HEK293T (cell line): ENCODE measurements around the gene TAP1.
"Not testable (repeated sequence)": the region's sequence is repeated elsewhere in the genome, so short reads cannot be mapped to it uniquely, and the experiment has no call there.

Source experiments
- CTCF ChIA-PET: fragments of 350-600 bp; formaldehyde crosslinking; extraction: SDS; loops from one replicate; lab custom pipeline; 2021; ENCODE audit warnings: antibody characterized with exemption, inconsistent platforms; lab: Yijun Ruan, JAX
- POLR2A ChIA-PET: fragments of 350-600 bp; formaldehyde crosslinking; extraction: SDS; loops from one replicate; lab custom pipeline; 2020; ENCODE audit warnings: antibody characterized with exemption, inconsistent platforms; lab: Yijun Ruan, JAX
- DNase-seq: peaks from one replicate; pipeline ENCODE4 v3.0.0; 2012; ENCODE audit warnings: mixed read lengths; ENCODE audit errors: extremely low spot score
- ARNT ChIP-seq: fragments of 450-650 bp; IDR thresholded peaks from 2 replicates; pipeline ENCODE4 v1.6.1; 2017; ENCODE audit warnings: mild to moderate bottlenecking
- BHLHE40 ChIP-seq: fragments of 450-650 bp; IDR thresholded peaks from 2 replicates; pipeline ENCODE4 v1.6.1; 2016; ENCODE audit warnings: mild to moderate bottlenecking, moderate library complexity, borderline replicate concordance
- CTBP1 ChIP-seq: fragments of 450-650 bp; IDR thresholded peaks from 2 replicates; pipeline ENCODE4 v1.6.1; 2016; ENCODE audit warnings: borderline replicate concordance
- ELF4 ChIP-seq: fragments of 450-650 bp; IDR thresholded peaks from 2 replicates; pipeline ENCODE4 v1.6.1; 2017; ENCODE audit warnings: antibody characterized with exemption
- FOXA1 ChIP-seq: fragments of 450-650 bp; IDR thresholded peaks from 2 replicates; pipeline ENCODE4 v1.6.1; 2016; ENCODE audit warnings: mild to moderate bottlenecking
- FOXK2 ChIP-seq: fragments of 450-650 bp; IDR thresholded peaks from 2 replicates; pipeline ENCODE4 v1.6.1; 2016; ENCODE audit warnings: mild to moderate bottlenecking
- FOXM1 ChIP-seq: fragments of 450-650 bp; IDR thresholded peaks from 2 replicates; pipeline ENCODE4 v1.6.1; 2017; ENCODE audit warnings: mild to moderate bottlenecking, borderline replicate concordance
- HDGF ChIP-seq: fragments of 450-650 bp; IDR thresholded peaks from 2 replicates; pipeline ENCODE4 v1.6.1; 2017; ENCODE audit warnings: antibody characterized with exemption, borderline replicate concordance
- L3MBTL2 ChIP-seq: fragments of 450-650 bp; conservative IDR thresholded peaks from 2 replicates; pipeline ENCODE4 v1.6.1; 2016; ENCODE audit warnings: mild to moderate bottlenecking
- LEF1 ChIP-seq: fragments of 450-650 bp; IDR thresholded peaks from 2 replicates; pipeline ENCODE4 v1.6.1; 2017; ENCODE audit warnings: mild to moderate bottlenecking, borderline replicate concordance
- NFRKB ChIP-seq: fragments of 450-650 bp; IDR thresholded peaks from 2 replicates; pipeline ENCODE4 v1.6.1; 2016; ENCODE audit warnings: mild to moderate bottlenecking, moderate library complexity
- SP1 ChIP-seq: fragments of 450-650 bp; IDR thresholded peaks from 2 replicates; pipeline ENCODE4 v1.6.1; 2017
- SUZ12 ChIP-seq: fragments of 450-650 bp; IDR thresholded peaks from 2 replicates; pipeline ENCODE4 v1.6.1; 2016; ENCODE audit warnings: mild to moderate bottlenecking
- TARDBP ChIP-seq: fragments of 450-650 bp; IDR thresholded peaks from 2 replicates; pipeline ENCODE4 v1.6.1; 2016
- ZNF384 ChIP-seq: fragments of 450-650 bp; IDR thresholded peaks from 2 replicates; pipeline ENCODE4 v1.6.1; 2016
- TF ChIP-seq, protein P1 (sequence below): fragments of 450-650 bp; IDR thresholded peaks from 2 replicates; pipeline ENCODE4 v1.6.1; 2016

TAP1 gene

DNA sequence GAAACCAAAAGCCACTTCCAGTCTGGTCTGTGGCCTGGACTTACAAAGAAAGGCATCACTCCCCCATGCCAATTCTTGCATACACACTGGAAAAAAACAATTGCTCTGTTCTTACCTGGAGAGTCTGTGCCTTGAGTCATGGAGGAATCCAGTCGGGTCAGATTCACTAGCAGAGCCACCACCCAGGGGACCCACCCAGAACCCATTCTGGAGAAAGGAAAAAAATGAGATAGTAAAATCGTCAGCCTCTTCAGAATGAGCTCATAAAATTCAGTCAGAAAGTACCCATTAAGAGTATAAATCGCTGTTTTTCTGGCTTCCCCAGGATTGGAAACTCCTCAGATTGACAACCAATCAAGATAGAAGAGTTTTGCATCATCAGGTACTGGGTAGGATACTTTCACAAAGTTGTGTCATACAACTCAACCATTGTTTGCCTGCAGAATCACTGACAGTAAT is 36.7 kb downstream of the TAP1 start, which contains the start of gene HLA-DOB:
Gene HLA-DOB, minus strand, starts transcription at position 257 of the 459 bp plus-strand sequence. Its CDS starts 51 bp downstream, at position 206.
- CTCF ChIA-PET: no interaction called here
- TF ChIP-seq NFRKB (no peak), L3MBTL2 (no peak), FOXA1 (no peak), SUZ12 (no peak), FOXM1 (no peak)
- POLR2A ChIA-PET: no interaction called here
- peak; percentile 25 for DNase-seq

DNA sequence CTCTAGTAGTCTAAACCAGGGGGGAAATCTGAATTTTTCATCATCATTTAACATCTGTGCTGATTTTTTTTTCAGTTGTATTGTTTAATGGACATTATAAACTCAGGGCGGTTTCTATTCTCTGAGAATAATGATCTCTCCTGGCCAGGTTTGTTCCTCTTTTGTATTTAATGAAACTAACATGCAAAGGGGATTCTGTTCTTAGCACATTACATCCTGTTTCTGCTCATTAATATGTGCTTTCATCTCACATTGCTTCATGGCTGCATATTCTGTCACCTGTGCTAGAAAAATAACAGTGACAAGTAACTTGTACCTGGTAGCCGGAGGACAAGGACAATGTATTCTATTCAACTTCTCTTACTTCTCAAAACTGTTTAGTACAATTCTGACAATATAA is 37.5 kb downstream of the TAP1 start:
- ChIA-PET POLR2A (no interaction called here), CTCF (no interaction called here)

DNA sequence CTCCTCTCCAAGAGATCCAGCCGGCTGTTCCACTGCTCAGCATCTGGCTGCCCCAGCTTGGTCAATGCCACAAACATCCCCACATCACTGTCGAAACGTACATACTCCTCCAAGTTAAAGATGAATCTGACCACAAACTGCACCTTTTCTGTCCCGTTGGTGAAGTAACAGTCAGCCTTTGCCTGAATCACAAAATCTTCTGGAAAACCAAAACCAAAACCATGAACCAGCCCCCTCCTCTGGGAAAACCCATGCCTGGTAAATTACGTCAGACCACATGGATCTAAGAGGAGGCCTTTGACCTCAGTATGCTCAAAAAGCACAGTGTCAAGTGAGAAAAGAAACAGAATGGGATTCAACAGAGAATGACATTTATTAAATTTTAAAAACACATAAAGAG is 38.4 kb downstream of the TAP1 start:
- ChIA-PET POLR2A (no interaction called here), CTCF (no interaction called here)
- no peak for DNase-seq
- TF ChIP-seq ARNT: no peak
- no peak for TF ChIP-seq LEF1
- no peak for TF ChIP-seq CTBP1
- TF ChIP-seq TARDBP: no peak
- TF ChIP-seq ZNF384: no peak
- TF ChIP-seq HDGF: no peak
- no peak for TF ChIP-seq FOXA1
- TF ChIP-seq FOXM1: no peak
- no peak for TF ChIP-seq SUZ12
- TF ChIP-seq BHLHE40: no peak
- no peak for TF ChIP-seq ELF4
- no peak for TF ChIP-seq L3MBTL2
- TF ChIP-seq, protein P1, sequence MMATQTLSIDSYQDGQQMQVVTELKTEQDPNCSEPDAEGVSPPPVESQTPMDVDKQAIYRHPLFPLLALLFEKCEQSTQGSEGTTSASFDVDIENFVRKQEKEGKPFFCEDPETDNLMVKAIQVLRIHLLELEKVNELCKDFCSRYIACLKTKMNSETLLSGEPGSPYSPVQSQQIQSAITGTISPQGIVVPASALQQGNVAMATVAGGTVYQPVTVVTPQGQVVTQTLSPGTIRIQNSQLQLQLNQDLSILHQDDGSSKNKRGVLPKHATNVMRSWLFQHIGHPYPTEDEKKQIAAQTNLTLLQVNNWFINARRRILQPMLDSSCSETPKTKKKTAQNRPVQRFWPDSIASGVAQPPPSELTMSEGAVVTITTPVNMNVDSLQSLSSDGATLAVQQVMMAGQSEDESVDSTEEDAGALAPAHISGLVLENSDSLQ: no peak
- TF ChIP-seq NFRKB: no peak
- TF ChIP-seq FOXK2: no peak
- TF ChIP-seq SP1: no peak

More for the DNA sequence above, 37.5 kb downstream of the TAP1 start:
- TF ChIP-seq ELF4 (no peak), ZNF384 (no peak), SP1 (no peak), FOXM1 (no peak), L3MBTL2 (no peak), ARNT (no peak), BHLHE40 (no peak), CTBP1 (no peak), FOXA1 (no peak), FOXK2 (no peak), NFRKB (no peak), LEF1 (no peak), HDGF (no peak), SUZ12 (no peak), TARDBP (no peak)
- TF ChIP-seq, protein P1: no peak
- no peak for DNase-seq

DNA sequence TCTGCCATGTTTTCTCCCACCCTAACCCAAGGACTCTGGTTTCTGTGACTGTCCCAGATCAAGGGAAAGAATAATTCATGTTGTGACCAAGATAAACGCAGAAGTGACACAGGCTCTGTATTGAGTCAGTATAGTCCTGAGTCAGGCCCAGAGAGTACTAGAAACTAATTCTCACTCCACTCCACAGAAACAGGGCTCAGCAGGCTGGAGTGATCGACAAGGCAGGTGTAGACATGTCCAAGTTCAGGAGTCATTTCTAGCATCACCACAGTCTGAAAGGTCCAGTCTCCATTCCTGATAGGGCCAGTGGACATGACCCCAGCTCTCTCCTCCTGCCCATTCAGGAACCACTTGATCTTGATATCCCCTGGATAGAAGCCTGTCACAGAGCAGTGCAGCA is 39.4 kb downstream of the TAP1 start:
- CTCF ChIA-PET: interaction anchor here (1.7 kb wide), 1 partner anchor 170 kb away, joined by 4 read pairs; no protein-coding TSS in a partner anchor
- no peak for TF ChIP-seq L3MBTL2
- TF ChIP-seq LEF1: no peak
- TF ChIP-seq ARNT: no peak
- POLR2A ChIA-PET: interaction anchor here (1.2 kb wide), 1 partner anchor 24 kb away, joined by 4 read pairs; the partner anchor contains the start of gene TAP2
- DNase-seq: no peak

DNA sequence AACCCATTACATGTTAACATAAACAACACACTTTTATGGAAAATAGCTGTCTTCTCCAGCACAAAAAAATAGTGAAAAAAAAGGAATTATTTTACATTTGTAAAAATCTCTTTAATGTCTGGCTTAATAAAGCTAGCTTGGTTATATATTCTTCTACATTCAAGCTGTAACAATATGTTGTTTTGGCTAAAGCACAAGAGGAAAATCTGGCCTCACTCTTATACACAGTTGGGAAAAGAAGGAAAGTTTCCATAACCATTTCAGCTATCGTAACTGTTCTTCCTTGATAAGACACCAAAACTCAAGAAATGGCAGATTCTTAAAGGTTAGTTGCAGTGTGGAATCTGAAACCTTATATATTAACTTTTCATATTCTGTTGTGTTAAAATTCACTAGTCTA is 44.3 kb downstream of the TAP1 start:
- POLR2A ChIA-PET: no interaction called here
- TF ChIP-seq ARNT: no peak
- TF ChIP-seq FOXK2: no peak
- TF ChIP-seq BHLHE40: no peak
- no peak for TF ChIP-seq HDGF
- no peak for TF ChIP-seq L3MBTL2
- TF ChIP-seq FOXM1: no peak
- no peak for TF ChIP-seq FOXA1
- no peak for TF ChIP-seq ZNF384
- TF ChIP-seq SP1: no peak
- TF ChIP-seq SUZ12: no peak
- TF ChIP-seq NFRKB: no peak
- no peak for TF ChIP-seq TARDBP
- TF ChIP-seq ELF4: no peak
- TF ChIP-seq, protein P1: no peak
- no peak for TF ChIP-seq LEF1
- TF ChIP-seq CTBP1: no peak
- DNase-seq: no peak
- CTCF ChIA-PET: interaction anchor here (0.9 to 1.1 kb wide), 2 partner anchors 23 to 30 kb away, joined by 3 to 4 read pairs; partner anchors contain the start of gene TAP2

DNA sequence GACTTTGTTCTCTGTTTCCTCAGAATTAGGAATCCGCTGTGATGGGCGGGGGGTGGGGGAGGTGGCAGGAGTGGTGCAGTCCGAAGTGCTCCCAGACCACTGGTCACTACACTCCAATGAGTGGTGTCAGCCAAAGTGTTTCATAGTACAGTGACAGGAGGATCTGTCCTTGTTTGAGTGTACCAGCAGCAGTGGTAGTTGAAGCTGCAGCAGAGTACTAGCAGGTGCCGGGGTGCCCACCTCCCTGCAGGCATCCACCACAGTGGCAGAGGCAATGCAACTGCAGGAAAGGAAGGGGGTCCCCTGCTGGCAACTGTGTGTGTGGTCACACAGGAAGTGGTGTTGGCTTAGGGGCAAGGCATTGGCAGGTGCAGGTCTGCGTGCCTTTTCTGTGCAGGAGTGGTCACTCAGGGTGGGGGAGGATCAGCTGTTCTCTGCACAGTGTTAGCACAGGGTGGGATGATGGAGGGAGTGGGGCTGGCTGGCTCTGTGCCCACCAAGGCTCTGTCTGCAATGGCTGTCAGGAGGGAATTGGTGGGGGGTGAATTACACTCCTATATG is 46.4 kb downstream of the TAP1 start:
- TF ChIP-seq SP1: no peak
- no peak for TF ChIP-seq CTBP1
- no peak for TF ChIP-seq FOXM1
- no peak for TF ChIP-seq FOXK2
- no peak for TF ChIP-seq HDGF
- ChIA-PET CTCF (no interaction called here), POLR2A (no interaction called here)
- no peak for DNase-seq

DNA sequence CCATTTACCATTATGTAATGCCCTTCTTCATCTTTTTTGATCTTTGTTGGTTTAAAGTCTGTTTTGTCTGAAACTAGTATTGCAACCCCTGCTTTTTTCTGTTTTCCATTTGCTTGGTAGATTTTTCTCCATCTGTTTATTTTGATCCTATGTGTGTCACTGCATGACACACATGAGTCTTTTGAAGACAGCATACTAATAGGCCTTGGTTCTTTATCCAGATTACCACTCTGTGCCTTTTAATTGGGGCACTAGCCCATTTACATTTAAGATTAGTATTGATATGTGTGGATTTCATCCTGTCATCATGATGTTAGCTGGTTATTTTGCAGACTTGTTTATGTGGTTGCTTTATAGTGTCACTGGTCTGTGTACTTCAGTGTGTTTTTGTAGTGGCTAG is 48.1 kb downstream of the TAP1 start:
- CTCF ChIA-PET, DNase-seq, POLR2A ChIA-PET: not testable (repeated sequence)
